Central memory CD8-positive, alpha-beta T cell (primary cell): Measurements from ENCODE around the gene SREBF2.
"Not testable (repeated sequence)": the region's sequence is repeated elsewhere in the genome, so short reads cannot be mapped to it uniquely, and the experiment has no call there.

Source experiments
- ATAC-seq: fragments of 150-1000 bp; cut with Tn5 transposase; replicated peaks from 2 replicates; pipeline ENCODE4 v1.10.0; 2022; ENCODE audit warnings: mild to moderate bottlenecking, moderate FRiP score, moderate number of reproducible peaks; ENCODE audit not compliant: poor library complexity, severe bottlenecking; ENCODE audit errors: extremely low read depth
- DNase-seq, 2 donors: peaks; one replicate each; pipeline ENCODE4 v3.0.0; 2021; ENCODE audit warnings: low spot score in 2 of 2
- H3K27ac Mint-ChIP-seq: one replicate; pipeline ENCODE4 v1.8.0; 2022; ENCODE audit warnings: low read depth, mild to moderate bottlenecking, moderate library complexity, mixed read lengths
- H3K27me3 Mint-ChIP-seq: one replicate; pipeline ENCODE4 v1.8.0; 2022; ENCODE audit warnings: mixed read lengths
- H3K36me3 Mint-ChIP-seq: one replicate; pipeline ENCODE4 v1.8.0; 2022; ENCODE audit warnings: mild to moderate bottlenecking, moderate library complexity, mixed read lengths; ENCODE audit not compliant: insufficient read depth
- H3K4me1 Mint-ChIP-seq: one replicate; pipeline ENCODE4 v1.8.0; 2022; ENCODE audit warnings: mixed read lengths
- H3K4me3 Mint-ChIP-seq: one replicate; pipeline ENCODE4 v1.8.0; 2022; ENCODE audit warnings: mild to moderate bottlenecking, moderate library complexity, mixed read lengths
- H3K9me3 Mint-ChIP-seq: one replicate; pipeline ENCODE4 v1.8.0; 2022; ENCODE audit warnings: mixed read lengths

Gene SREBF2

GRCh38 chr22:41825376-41825775 is 7.5 kb upstream of the SREBF2 start:
- peak overlapping the region; percentile 47 for H3K27ac Mint-ChIP-seq
- no peaks in the 10 kb centered on the region for H3K27me3 Mint-ChIP-seq
- no peaks in the 10 kb centered on the region for H3K9me3 Mint-ChIP-seq
- no peak for DNase-seq
- peaks cover 5% of the 10 kb centered on the region for H3K36me3 Mint-ChIP-seq
- peaks cover 22% of the 10 kb centered on the region for H3K4me1 Mint-ChIP-seq
- no peak overlapping the region for H3K4me3 Mint-ChIP-seq
- ATAC-seq, result no peak

DNA sequence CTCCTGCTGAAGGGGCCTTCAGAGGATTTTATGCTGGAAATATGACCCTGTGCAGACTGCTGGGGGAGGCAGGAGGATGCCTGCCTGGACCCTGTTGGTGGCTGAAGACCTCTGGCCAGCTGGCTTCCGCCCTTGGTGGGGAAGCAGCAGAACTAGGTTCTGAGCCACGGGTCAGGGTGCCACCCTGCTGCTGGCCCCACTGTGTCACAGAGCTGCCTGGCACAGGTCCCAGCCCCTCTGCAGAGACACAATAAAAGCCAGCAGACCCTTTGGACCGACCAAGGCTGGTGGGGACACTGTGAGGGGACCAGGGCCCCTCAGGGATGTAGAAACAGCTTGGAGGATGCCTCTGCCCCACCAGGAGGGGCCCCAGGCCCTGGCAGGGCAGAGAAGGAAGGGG is 6.9 kb upstream of the SREBF2 start:
- Mint-ChIP-seq H3K27me3 (no peaks in the 10 kb centered on the region), H3K27ac (no peak overlapping the region), H3K9me3 (no peaks in the 10 kb centered on the region), H3K4me1 (peaks cover 22% of the 10 kb centered on the region), H3K36me3 (peaks cover 5% of the 10 kb centered on the region), H3K4me3 (no peak overlapping the region)
- DNase-seq, result no peak
- no peak for ATAC-seq

DNA sequence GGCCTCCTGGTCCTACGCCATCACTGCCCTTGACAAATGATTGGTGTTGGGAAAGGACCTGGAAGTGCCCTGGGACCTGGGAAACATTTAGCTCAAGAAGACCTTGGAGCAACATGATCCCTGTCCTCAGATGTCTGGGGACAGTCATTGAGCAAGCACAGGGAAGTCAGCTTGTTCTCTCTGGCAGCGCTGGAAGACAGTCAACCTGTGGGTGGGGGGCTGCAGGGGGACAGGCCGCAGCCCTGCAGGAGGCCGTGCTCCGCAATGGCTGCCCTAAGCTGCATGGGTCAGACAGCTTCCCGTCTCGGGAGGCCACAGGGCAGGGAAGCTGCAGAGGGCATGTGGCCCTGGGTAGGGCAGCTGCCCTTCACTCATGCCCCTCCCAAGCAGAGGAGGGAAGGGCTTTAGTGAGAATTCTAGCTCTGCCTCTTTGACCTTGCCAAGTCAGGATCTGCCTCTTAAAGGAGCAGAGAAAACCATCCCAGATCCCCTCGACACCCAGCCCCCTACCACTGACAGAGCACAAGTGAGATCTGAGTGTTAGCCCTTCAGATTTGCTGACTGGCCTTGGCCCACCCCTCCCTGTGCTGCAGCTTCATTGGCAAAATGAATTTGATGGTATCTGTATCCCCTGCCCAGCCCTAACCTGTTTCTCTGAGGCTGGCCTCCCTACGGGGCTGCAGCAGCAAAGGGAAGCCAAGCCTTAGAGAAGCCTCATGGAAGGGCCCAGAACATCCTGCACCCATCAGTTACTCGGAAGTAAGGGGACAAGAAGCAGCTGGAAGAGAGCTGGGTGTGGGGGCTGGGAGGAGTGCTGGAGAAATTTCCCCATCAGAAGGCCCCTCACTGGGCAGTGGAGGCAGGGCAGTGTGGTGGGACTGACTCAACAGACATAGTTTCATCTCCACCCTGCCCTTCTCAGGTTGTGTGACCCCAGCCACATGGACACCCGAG is 6.2 kb upstream of the SREBF2 start:
- H3K36me3 Mint-ChIP-seq, result peaks cover 6% of the 10 kb centered on the region
- H3K27me3 Mint-ChIP-seq, result no peaks in the 10 kb centered on the region
- no peak overlapping the region for H3K4me3 Mint-ChIP-seq
- H3K27ac Mint-ChIP-seq, result no peak overlapping the region
- DNase-seq, result no peak
- ATAC-seq, result no peak
- H3K9me3 Mint-ChIP-seq, result no peaks in the 10 kb centered on the region
- peaks cover 18% of the 10 kb centered on the region for H3K4me1 Mint-ChIP-seq

GRCh38 chr22:41827671-41828070 is 5.2 kb upstream of the SREBF2 start:
- Mint-ChIP-seq H3K27me3 (no peaks in the 10 kb centered on the region), H3K27ac (no peak overlapping the region), H3K4me1 (peaks cover 15% of the 10 kb centered on the region), H3K9me3 (no peaks in the 10 kb centered on the region), H3K4me3 (no peak overlapping the region), H3K36me3 (peaks cover 12% of the 10 kb centered on the region)
- ATAC-seq, result no peak
- DNase-seq, result no peak

DNA sequence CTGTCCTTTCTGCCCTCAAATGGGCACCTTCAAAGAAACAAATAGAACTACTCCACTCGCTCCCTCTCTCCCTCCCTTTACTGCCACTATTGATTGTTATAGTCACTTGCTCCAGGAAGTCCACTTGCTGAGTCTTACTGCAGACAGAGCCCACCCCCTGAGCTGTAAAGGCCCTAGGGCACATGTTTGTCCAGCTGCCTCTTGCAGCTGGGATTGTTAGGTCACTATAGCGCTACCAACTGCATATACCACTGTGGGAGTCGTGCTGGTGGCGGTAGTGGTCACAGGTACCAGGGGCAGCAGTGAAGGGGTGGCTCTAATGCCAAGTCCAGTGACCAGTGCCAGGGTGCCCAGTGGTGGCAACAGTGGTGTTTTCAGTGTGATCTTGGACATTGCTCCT is 4.4 kb upstream of the SREBF2 start:
- Mint-ChIP-seq H3K9me3 (no peaks in the 10 kb centered on the region), H3K36me3 (peaks cover 12% of the 10 kb centered on the region), H3K4me3 (no peak overlapping the region), H3K4me1 (peaks cover 11% of the 10 kb centered on the region), H3K27me3 (no peaks in the 10 kb centered on the region), H3K27ac (peak overlapping the region; percentile 1)
- ATAC-seq, result no peak
- DNase-seq, result no peak

GRCh38 chr22:41830174-41830573 is 2.7 kb upstream of the SREBF2 start:
- no peak for DNase-seq
- Mint-ChIP-seq H3K27ac (peak overlapping the region; percentile 99), H3K4me3 (no peak overlapping the region), H3K9me3 (no peaks in the 10 kb centered on the region), H3K27me3 (no peaks in the 10 kb centered on the region), H3K4me1 (peaks cover 24% of the 10 kb centered on the region), H3K36me3 (peaks cover 16% of the 10 kb centered on the region)
- no peak for ATAC-seq

- H3K27me3 Mint-ChIP-seq, result no peaks in the 10 kb centered on the region
- H3K4me1 Mint-ChIP-seq, result peaks cover 32% of the 10 kb centered on the region
- H3K9me3 Mint-ChIP-seq, result no peaks in the 10 kb centered on the region
- H3K27ac Mint-ChIP-seq, result peak overlapping the region; percentile 99
- H3K4me3 Mint-ChIP-seq, result peak overlapping the region; percentile 89
- ATAC-seq, result no peak
- peaks cover 14% of the 10 kb centered on the region for H3K36me3 Mint-ChIP-seq
- no peak for DNase-seq
Observed at GRCh38 chr22:41831383-41831782, 1.5 kb upstream of the SREBF2 start.

DNA sequence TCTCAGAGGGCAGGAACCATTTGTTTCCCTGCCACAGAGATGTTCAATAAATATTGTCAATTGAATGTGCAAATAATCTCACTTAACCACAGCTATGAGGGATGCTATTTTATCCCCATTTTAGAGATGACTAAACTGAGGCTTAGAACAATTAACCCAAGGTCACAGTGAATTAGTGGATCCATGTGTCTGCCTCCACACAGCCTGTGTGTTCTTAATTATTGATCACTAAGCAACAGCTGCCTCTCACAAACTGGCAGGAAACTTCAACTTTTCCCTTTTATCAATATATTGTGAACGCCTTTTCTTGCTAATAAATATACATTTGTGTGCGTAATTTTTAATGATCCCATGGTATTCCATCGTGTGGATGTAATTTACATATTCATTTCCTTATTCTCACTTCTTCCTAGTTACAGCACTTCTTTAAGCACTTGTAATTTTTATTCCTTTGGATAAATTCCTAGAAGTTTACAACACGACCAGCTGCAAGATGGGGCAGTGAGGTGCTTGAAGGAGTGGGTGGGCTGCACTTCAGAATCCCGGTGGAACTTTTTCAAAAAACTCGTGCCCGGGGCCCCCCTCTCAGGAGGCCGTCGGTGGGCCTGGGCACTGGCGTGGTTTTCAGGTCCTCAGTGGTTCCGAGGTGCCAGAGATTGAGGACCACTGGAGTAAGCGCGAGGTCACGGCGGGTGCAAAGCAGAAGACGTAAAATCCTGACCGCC is 915 bp upstream of the SREBF2 start:
- H3K36me3 Mint-ChIP-seq, result peaks cover 20% of the 10 kb centered on the region
- peak overlapping the region; percentile 99 for H3K27ac Mint-ChIP-seq
- H3K4me1 Mint-ChIP-seq, result peaks cover 38% of the 10 kb centered on the region
- ATAC-seq (no peak), DNase-seq (no peak)
- peak overlapping the region; percentile 89 for H3K4me3 Mint-ChIP-seq
- H3K9me3 Mint-ChIP-seq, result no peaks in the 10 kb centered on the region
- no peaks in the 10 kb centered on the region for H3K27me3 Mint-ChIP-seq

DNA sequence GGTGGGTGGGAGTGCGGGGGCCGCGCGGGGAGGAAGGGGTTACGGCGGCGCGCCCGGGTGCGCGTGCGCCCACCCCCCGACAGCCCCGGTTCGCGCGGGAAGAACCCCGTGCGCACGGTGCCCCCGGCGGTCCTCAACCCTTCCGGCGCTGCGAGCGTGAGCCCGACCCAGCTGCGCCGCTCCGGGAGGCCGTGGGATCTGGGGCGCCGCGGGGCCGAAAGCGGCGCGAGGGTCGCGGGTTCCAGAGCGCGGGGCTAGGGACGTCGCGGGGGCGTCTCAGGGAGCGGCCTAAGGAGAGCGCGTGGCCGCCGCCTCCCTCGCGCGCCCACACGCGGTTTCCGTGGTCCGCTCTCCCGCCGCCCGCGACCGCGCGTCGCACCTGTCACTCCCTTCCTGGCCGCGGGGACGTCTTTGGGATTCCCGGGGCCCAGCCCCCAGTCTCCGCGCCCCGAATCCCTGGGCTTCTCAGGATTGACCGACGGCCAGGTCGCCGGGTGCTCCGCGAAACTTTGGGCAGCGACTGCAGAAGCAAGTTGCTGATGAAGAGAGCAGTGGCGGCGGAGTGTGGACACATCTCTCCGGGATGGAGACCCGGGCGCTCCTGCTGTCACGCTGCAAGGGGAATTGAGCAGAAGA is 582 bp downstream of the SREBF2 start:
- H3K4me3 Mint-ChIP-seq, result peak overlapping the region; percentile 89
- DNase-seq, result peak; percentile 10 to 21
- peak; percentile 15 for ATAC-seq
- no peaks in the 10 kb centered on the region for H3K27me3 Mint-ChIP-seq
- peaks cover 23% of the 10 kb centered on the region for H3K36me3 Mint-ChIP-seq
- no peaks in the 10 kb centered on the region for H3K9me3 Mint-ChIP-seq
- H3K4me1 Mint-ChIP-seq, result peaks cover 42% of the 10 kb centered on the region
- H3K27ac Mint-ChIP-seq, result peak overlapping the region; percentile 99

DNA sequence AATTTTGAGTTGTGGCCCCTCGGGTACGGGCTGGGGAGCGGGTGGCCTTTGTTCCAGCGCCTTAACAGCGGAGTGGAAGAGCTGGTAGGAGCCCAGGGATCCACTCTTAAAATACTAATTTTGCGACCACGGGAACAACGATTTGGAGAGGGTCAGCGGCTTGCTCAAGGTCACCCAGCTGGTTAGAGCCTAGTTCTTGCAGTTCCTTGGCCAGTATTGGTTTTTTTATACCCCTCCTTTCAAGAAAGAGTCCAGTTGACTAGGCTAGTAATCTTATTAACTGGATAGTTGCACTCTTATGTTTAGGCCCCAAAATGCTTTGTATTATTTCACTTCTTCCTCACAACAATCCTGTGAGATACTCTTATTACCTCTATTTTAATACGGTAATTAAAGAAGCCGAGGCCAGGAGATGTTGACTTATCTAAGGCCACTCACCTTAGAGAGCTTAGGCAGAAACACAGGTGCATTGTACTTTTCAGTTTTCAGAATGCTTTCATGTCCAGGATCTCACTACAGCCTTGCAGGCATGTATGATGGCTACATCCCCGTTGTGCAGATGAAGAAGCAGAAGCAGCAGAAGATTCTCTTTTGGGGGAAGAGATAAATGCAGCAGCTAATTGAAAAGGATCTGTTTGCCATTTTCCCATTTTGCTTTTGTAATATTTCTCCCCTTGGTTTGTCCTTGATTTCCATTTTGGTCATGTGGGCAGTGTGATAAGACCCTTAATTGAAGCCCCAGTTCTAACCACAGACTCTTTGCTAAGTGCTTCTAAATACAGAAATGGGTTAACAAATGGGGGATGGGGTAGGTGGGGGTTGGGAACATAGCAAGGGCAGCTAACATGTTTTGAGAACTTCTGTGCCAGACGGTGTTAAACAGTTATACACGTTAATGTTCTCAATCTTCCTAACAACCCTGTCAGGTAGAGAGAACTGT is 1.4 kb downstream of the SREBF2 start:
- Mint-ChIP-seq H3K27me3 (no peaks in the 10 kb centered on the region), H3K36me3 (peaks cover 24% of the 10 kb centered on the region), H3K4me3 (peak overlapping the region; percentile 89), H3K9me3 (no peaks in the 10 kb centered on the region), H3K27ac (peak overlapping the region; percentile 99), H3K4me1 (peaks cover 49% of the 10 kb centered on the region)
- ATAC-seq, result no peak
- DNase-seq, result no peak

GRCh38 chr22:41835462-41835861 is 2.6 kb downstream of the SREBF2 start:
- DNase-seq, H3K27me3 Mint-ChIP-seq, H3K4me3 Mint-ChIP-seq, ATAC-seq, H3K27ac Mint-ChIP-seq, H3K9me3 Mint-ChIP-seq: not testable (repeated sequence)
- peaks cover 24% of the 10 kb centered on the region for H3K36me3 Mint-ChIP-seq
- peaks cover 57% of the 10 kb centered on the region for H3K4me1 Mint-ChIP-seq

DNA sequence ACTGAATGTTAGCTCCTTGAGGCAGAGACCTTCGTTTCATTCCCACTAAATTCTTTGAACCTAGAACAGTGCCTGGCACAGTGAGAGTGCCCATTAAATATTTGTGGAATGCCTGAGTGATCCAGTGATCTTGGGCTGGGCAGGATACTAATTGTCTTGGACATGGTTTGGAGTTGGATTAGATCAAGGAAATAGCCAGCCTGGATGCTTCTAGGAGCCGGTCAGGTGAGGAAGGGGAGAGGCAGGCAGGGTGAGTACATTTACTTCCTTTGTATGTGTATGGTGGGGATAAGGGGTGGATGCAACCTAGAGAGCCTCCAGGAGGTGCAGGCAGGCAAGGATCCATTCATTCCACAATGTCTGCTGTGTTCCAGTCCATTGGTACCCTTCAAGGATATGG is 3.6 kb downstream of the SREBF2 start:
- Mint-ChIP-seq H3K4me1 (peaks cover 62% of the 10 kb centered on the region), H3K4me3 (no peak overlapping the region), H3K36me3 (peaks cover 23% of the 10 kb centered on the region), H3K27me3 (no peaks in the 10 kb centered on the region), H3K9me3 (no peaks in the 10 kb centered on the region), H3K27ac (no peak overlapping the region)
- no peak for DNase-seq
- ATAC-seq, result no peak
